DMS153 treated with DMSO at 0.1 percent for 48 hours (cell line): ENCODE data around the gene CBFA2T2.
A peak's percentile ranks its signal among the peaks of the same experiment; 100 is the strongest.

Experiments used
- DNase-seq: peaks from one replicate; lab custom pipeline; 2025; ENCODE audit not compliant: unreplicated experiment; lab: John Stamatoyannopoulos, UW

The CBFA2T2 gene

DNA sequence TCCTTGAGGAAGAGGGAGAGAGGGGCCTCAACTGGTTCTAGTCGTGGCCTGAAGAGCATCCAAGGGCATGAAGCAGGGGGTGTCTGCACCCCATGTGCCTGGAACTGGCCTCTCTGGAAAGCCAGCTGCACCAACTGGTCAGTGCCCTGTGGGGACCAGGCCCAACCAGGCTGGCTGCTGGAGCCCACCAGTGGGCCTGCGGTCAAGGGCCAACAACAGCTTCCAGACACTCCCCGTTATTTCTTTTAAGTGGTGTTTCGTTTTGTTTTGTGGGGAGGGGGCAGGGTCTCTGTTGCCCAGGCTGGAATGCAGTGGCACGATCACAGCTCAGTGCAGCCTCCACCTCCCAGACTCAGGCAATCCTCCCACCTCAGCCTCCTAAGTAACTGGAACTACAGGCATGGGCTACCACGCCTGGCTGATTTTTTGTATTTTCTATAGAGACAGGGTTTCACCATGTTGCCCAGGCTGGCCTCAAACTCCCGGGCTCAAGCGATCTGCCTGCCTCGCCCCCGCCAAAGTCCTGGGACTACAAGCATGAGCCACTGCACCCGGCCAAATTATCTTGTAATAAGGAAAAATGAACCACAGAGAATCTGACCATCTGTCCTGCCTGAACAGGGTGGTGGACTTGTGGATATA lies 160.3 kb downstream of the CBFA2T2 start:
- DNase-seq = no peak

GRCh38 chr20:33650753-33651561 lies 161.1 kb downstream of the CBFA2T2 start:
- DNase-seq = peak; percentile 47

DNA sequence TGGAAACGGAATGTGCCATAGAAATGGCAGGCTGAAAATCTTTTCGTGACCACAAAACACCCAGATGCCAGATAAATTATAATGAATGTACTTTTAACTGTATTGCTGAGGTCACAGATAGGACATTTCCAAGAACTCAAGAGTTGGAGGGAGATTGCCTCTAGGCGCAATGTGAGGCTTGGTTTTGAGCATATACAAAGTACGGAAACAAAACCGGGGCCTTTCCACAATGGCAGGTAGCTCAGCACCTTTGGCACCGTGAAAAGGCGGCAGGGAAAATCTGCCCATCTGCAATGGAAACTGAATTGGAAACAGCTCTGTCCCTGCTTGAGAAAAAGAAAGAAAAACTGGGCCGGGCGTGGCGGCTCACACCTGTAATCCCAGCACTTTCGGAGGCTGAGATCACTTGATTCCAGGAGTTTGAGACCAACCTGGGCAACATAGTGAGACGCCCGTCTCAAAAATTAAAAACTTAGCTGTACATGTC lies 161.7 kb downstream of the CBFA2T2 start:
- DNase-seq = peak; percentile 26

GRCh38 chr20:33653218-33653899 lies 163.5 kb downstream of the CBFA2T2 start:
- DNase-seq = peak; percentile 61

DNA sequence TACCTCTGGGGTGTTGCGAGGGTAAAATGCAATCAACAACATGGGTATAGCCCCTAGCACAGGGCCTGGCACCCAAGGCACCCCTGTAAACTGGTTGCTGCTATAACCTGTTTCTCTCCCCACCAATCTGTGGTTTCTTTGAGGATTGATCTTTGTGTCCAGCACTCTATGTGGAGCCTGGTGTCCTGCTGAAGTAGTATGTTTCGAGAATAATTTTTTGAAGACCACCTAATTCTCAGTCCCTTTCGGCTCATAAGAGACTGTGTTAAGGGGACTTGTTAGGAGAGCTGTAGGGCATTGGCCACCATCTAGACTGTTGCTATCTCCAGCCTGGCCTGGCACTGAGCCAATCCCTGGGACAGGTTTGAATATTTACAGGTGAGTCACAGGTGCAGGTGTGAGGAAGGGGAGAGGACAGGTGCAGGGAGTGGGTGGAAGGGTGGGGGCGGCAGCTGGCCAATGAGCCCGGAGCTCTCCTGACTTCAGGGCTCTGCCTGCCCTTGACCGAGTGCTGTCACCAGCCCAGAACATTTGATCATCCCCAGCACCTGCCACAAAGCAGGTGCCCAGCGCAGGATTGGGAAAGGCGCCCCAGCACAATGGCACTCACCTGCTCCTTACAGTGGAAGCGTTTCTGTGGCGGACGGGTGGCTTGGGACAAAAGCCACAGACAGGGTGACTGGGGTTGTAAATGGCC lies 164.2 kb downstream of the CBFA2T2 start:
- DNase-seq = peak; percentile 95

DNA sequence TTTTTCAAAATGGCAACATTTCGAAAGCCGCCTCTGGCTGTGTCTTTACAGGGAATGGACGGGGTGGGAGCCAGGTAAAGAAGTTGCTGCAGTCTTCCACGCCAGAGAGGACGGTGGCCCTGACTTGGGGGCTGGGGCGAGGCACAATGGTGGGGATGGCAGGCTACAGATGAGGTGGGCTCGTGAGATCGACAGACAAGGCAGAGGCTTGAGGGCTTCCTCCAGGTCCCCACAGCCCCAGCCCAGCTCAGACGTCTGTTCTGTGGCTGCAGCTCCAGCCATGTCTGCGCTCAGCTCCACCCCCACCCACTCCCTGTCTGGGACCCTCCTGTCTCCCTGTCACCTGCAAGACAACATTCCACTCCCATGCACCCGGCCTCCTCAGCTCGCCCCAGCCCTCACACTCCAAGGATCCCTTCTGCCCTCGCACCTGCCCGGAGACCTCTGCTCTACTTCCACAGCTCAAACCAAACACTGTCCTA lies 164.8 kb downstream of the CBFA2T2 start:
- DNase-seq = peak; percentile 32

GRCh38 chr20:33655164-33655563 lies 165.3 kb downstream of the CBFA2T2 start:
- no peak for DNase-seq

- no peak for DNase-seq
Measured at GRCh38 chr20:33656010-33656782, 166.3 kb downstream of the CBFA2T2 start.

DNA sequence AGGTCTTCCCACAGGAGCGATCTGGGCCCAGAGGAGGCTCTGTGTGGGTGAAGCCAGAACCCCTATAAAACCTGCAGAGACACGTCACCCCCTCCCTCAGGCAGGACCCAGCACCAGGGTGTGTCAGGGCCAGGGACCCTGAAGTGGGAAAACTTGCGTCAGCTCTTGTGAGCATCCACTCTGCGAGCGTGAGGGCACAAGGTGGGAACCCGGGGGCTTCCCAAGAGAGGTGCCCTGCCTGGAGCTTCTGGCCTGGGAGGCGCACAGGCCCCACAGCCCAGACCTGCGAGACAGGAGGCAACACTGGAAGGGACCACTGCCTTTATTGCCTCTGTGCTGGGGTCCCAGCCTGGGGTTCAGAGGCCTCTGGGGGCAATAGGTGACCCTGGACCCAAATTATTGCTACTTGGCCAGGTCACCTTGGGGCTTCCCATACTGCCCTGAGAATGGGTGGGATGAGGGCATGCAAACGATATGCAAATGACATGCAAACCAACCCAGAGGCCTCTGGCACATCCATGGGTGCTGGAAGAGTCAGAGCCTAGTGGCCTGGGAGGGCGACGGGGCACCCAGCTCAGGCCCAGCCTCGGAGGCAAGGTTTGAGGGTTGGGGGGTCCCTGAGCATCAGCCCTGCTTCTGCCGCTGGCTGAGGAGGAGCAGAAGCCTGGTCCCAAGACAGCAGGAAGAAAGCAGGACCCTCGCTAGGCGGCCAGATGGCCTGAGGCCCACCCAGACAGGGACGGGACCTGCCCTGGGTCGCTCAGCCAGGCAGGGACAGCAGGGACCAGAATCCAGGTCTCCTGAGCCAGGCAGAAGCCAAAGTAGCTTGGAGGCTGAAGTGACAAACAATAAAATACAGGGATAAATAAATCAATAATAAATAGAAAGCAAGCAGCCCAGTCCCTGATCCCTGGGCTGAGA lies 167.1 kb downstream of the CBFA2T2 start:
- no peak for DNase-seq

- no peak for DNase-seq
Measured at GRCh38 chr20:33657704-33658095, 167.8 kb downstream of the CBFA2T2 start.

GRCh38 chr20:33658510-33658909 lies 168.6 kb downstream of the CBFA2T2 start:
- DNase-seq = no peak

DNA sequence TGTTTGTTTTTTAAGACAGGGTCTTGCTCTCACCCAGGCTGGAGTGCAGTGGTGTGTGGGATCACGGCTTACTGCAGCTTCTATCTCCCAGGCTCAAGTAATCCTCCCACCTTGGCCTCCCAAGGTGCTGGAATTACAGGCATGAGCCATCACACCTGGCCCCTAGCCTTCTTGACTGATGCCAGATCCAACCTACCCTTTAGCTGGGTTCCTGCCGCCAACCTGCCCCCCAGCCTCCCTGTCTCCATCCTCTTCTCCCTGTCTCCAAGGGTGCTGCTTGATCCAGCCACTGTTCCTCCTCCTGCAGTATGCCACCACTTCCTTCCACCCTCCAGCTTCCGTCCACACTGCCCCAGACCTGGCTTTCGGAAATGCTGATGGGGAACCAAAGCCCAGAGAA lies 169.0 kb downstream of the CBFA2T2 start:
- no peak for DNase-seq

DNA sequence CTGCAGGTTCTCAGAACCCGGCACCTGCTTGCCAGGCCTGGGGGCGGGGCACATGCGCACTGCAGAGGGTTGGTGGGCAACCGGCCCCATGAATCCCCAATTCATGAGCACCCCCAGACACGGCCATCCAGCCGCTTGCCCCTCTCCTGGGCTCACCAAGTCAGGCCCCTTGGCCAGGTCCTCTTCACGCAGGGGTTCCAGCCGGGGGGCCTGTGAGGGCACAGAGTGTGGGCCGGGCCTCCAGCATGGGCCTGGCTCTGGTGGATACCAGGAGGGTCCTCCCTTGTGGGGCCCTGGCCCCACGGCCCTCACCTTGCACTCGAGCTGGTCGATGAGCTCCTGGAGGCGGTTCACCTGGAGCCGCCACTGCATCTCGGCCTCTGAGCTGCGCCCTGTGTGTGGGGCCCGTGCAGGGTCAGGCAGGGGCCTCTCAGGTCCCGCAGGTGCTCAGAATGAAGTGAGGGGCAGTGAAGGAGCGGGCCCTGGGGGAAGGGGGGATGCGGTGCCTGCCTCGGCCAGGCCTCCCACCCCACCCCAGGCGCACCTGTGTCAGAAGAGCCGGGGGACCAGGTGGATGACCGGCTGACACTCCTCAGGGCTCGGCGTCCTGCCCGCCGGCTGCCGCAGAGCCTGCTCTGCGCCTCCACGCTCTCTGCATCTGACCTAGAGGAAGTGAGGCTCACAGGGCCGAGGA lies 169.6 kb downstream of the CBFA2T2 start:
- no peak for DNase-seq

DNA sequence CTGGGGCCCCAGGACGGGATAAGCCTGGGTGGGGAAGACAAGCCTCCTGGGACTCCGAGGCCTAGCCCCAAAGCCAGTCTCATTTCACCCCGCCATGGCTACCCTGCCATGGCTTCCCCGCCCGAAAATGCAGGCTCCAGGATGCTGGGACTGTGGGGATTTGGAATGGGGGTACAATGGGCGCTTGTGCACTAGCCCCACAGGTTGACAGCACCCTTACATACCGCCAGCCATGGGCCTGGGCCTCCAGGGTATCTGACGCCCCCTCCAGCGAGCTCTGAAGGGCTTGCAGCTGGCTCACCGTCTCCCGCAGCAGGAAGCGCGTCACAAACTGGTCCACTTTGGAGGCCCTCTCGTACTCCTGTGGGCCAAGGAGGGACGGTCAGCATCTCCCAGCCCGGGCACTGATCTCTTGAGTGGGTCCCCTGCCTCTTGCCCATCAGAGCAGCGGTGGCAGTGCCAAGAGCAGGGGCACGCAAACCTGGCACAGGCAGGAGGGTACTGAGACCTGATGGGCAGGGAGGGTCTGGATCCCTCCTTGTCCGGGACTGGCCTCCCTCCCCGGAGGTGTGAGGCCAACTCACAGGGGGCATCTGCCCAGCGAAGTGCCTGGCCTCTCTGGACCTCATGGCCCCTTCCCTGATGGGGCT lies 170.3 kb downstream of the CBFA2T2 start:
- DNase-seq = no peak

GRCh38 chr20:33660685-33661058 lies 170.8 kb downstream of the CBFA2T2 start:
- DNase-seq = no peak

GRCh38 chr20:33662172-33662571 lies 172.3 kb downstream of the CBFA2T2 start, which contains the start of gene C20orf144:
Gene C20orf144 (plus strand): TSS chr20:33662327. CDS start chr20:33662346, 19 bp downstream.
- no peak for DNase-seq

GRCh38 chr20:33663161-33664084 lies 173.5 kb downstream of the CBFA2T2 start:
- peak; percentile 65 for DNase-seq
